Prostate gland (tissue), 2 donors: ENCODE results near the gene MRPL9.

ENCODE experiments used
- POLR2AphosphoS5 ChIP-seq: sonication (generic); formaldehyde crosslinking; IDR thresholded peaks from one replicate; pipeline ENCODE4 v1.6.1; 2017; ENCODE audit warnings: antibody characterized with exemption
- TF ChIP-seq, protein P1 (sequence below), 4 experiments: fragments of 200-600 bp in 2 of 4; fragments of 450-650 bp in 2 of 4; sonication (generic) in 2 of 4; IDR thresholded peaks; 1 replicate in 3 of 4; 2 replicates in 1 of 4; pipeline ENCODE4 v1.5.1; 2016 to 2019; ENCODE audit warnings: antibody characterized with exemption in 4 of 4, mild to moderate bottlenecking in 2 of 4, moderate library complexity in 2 of 4

DNA sequence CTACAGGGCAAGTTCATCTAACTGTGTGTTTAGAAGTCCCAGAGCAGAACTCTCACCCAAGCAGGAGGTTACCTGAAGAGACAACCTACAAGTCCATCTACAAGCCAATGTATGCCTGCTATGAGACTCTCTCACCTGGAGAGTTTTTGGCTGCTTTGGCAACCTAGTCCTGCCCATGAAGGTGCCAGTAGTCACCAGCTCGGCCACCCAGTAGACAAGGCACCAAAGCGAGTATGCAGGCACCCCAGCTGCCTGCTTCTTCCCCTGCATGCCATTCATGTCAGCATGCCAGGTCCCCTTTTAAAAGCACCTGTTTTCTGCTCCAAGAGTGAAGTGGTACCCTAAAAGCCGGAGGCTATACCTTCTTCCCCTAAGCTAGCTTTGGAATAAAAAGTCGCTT lies 21.8 kb downstream of the MRPL9 start:
- TF ChIP-seq, protein P1, sequence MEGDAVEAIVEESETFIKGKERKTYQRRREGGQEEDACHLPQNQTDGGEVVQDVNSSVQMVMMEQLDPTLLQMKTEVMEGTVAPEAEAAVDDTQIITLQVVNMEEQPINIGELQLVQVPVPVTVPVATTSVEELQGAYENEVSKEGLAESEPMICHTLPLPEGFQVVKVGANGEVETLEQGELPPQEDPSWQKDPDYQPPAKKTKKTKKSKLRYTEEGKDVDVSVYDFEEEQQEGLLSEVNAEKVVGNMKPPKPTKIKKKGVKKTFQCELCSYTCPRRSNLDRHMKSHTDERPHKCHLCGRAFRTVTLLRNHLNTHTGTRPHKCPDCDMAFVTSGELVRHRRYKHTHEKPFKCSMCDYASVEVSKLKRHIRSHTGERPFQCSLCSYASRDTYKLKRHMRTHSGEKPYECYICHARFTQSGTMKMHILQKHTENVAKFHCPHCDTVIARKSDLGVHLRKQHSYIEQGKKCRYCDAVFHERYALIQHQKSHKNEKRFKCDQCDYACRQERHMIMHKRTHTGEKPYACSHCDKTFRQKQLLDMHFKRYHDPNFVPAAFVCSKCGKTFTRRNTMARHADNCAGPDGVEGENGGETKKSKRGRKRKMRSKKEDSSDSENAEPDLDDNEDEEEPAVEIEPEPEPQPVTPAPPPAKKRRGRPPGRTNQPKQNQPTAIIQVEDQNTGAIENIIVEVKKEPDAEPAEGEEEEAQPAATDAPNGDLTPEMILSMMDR (IDR thresholded peaks at IDR 0.05): no peak
- TF ChIP-seq POLR2AphosphoS5: no peak
